H1 (cell line): Measurements from ENCODE around the gene SYNRG. TPM values are rescaled to one million over a fixed set of nuclear protein-coding genes. Genes with fewer than 3 reads are reported as not detected.

Source experiments
- CTCF ChIA-PET: fragments of 300-600 bp; sonication (Branson Sonifier 250); formaldehyde crosslinking; loops from one replicate; lab custom pipeline; 2021; ENCODE audit not compliant: partially characterized antibody; lab: Charles Lee
- POLR2A ChIA-PET: fragments of 300-600 bp; sonication (Branson Sonifier 250); formaldehyde crosslinking; loops from one replicate; lab custom pipeline; 2021; ENCODE audit warnings: inconsistent platforms; ENCODE audit not compliant: partially characterized antibody; lab: Charles Lee
- DNase-seq, 2 experiments: peaks; one replicate each; pipeline versions ENCODE4 v3.0.0 to v3.0.0-alpha.2; 2010 to 2022; ENCODE audit warnings: low spot score in 2 of 2, low read depth in 1 of 2, mixed read lengths in 1 of 2
- FAIRE-seq: peaks from 2 replicates; lab custom pipeline; 2011; peaks lifted over from hg19 to GRCh38; lab: Jason Lieb, UNC
- H2AFZ ChIP-seq: 2 replicates; pipeline ENCODE4 v1.8.1; 2012; ENCODE audit warnings: low read length, inconsistent platforms
- H2AK5ac ChIP-seq: 2 replicates; pipeline ENCODE4 v1.6.1; 2013; ENCODE audit warnings: low read depth, low read length
- H2BK120ac ChIP-seq: replicated peaks from 2 replicates; pipeline ENCODE3; 2013; ENCODE audit warnings: low read depth, low read length, inconsistent platforms
- H2BK12ac ChIP-seq: 2 replicates; pipeline ENCODE4 v1.6.1; 2013; ENCODE audit warnings: low read depth, low read length
- H2BK15ac ChIP-seq: 2 replicates; pipeline ENCODE4 v1.6.1; 2013; ENCODE audit warnings: low read length
- H2BK20ac ChIP-seq: 2 replicates; pipeline ENCODE4 v1.6.1; 2013; ENCODE audit warnings: low read length
- H2BK5ac ChIP-seq: 2 replicates; pipeline ENCODE4 v1.6.1; 2013; ENCODE audit warnings: low read depth, low read length
- H3K14ac ChIP-seq: 2 replicates; pipeline ENCODE4 v1.6.1; 2013; ENCODE audit warnings: inconsistent platforms; ENCODE audit not compliant: insufficient read length
- H3K18ac ChIP-seq: 2 replicates; pipeline ENCODE4 v1.6.1; 2013; ENCODE audit warnings: low read length; ENCODE audit errors: extremely low read depth
- H3K23ac ChIP-seq: 2 replicates; pipeline ENCODE4 v1.6.1; 2013; ENCODE audit warnings: inconsistent platforms; ENCODE audit not compliant: insufficient read length
- H3K23me2 ChIP-seq: 2 replicates; pipeline ENCODE4 v1.6.1; 2013; ENCODE audit warnings: low read depth, low read length
- H3K27ac ChIP-seq: 2 replicates; pipeline ENCODE4 v1.6.1; 2011; ENCODE audit warnings: low read depth, low read length, inconsistent platforms
- H3K27me3 ChIP-seq, 4 experiments: replicated peaks in 1 of 4; 1 replicate in 1 of 4; 2 replicates in 3 of 4; pipeline versions ENCODE4 v1.6.1 to v1.8.1; 2011 to 2013; ENCODE audit warnings: low read length in 3 of 4, mild to moderate bottlenecking in 3 of 4, inconsistent platforms in 2 of 4, mixed read lengths in 2 of 4, moderate library complexity in 1 of 4; ENCODE audit not compliant: control insufficient read depth in 3 of 4, insufficient read depth in 3 of 4; ENCODE audit errors: extremely low read depth in 1 of 4
- H3K36me3 ChIP-seq, 4 experiments: 2 replicates each; pipeline versions ENCODE4 v1.6.1 to v1.8.1; 2011 to 2013; ENCODE audit warnings: mild to moderate bottlenecking in 4 of 4, low read length in 3 of 4, moderate library complexity in 2 of 4, control low read depth in 1 of 4, inconsistent platforms in 1 of 4; ENCODE audit not compliant: insufficient read depth in 4 of 4, control insufficient read depth in 2 of 4
- H3K4ac ChIP-seq: replicated peaks from 2 replicates; pipeline ENCODE3; 2013; ENCODE audit warnings: low read length, low read depth, mixed read lengths, inconsistent platforms; ENCODE audit not compliant: insufficient read length
- H3K4me1 ChIP-seq, 4 experiments: replicated peaks in 1 of 4; 1 replicate in 1 of 4; 2 replicates in 3 of 4; pipeline versions ENCODE4 v1.6.1 to v1.8.1; 2011 to 2013; ENCODE audit warnings: low read length in 3 of 4, inconsistent platforms in 2 of 4, mixed read lengths in 1 of 4; ENCODE audit not compliant: insufficient read depth in 4 of 4, control insufficient read depth in 3 of 4
- H3K4me2 ChIP-seq, 2 experiments: 2 replicates each; pipeline versions ENCODE4 v1.6.1 to v1.8.1; 2011 to 2013; ENCODE audit warnings: low read depth in 2 of 2, low read length in 2 of 2, control low read depth in 1 of 2, inconsistent platforms in 1 of 2, mild to moderate bottlenecking in 1 of 2; ENCODE audit not compliant: insufficient read depth in 1 of 2
- H3K4me3 ChIP-seq, 4 experiments: fragments of 200-600, 300-600 bp in 1 of 4; sonication (generic), shearing (Covaris generic), sonication (Bioruptor Twin) in 1 of 4; 2 replicates each; pipeline versions ENCODE4 v1.5.1 to v1.8.1; 2011 to 2016; ENCODE audit warnings: low read length in 4 of 4, low read depth in 3 of 4, control low read depth in 2 of 4, inconsistent platforms in 2 of 4, mild to moderate bottlenecking in 2 of 4, mixed read lengths in 1 of 4, moderate library complexity in 1 of 4; ENCODE audit not compliant: insufficient read depth in 2 of 4; ENCODE audit errors: extremely low read depth in 1 of 4
- H3K56ac ChIP-seq: replicated peaks from 2 replicates; pipeline ENCODE3; 2013; ENCODE audit warnings: low read depth, mild to moderate bottlenecking, mixed read lengths, low read length, inconsistent platforms; ENCODE audit not compliant: insufficient read length
- H3K79me1 ChIP-seq: 2 replicates; pipeline ENCODE4 v1.6.1; 2013; ENCODE audit warnings: low read depth, low read length, control low read depth
- H3K79me2 ChIP-seq, 2 experiments: 2 replicates each; pipeline versions ENCODE4 v1.6.1 to v1.8.1; 2012 to 2013; ENCODE audit warnings: low read length in 2 of 2, mild to moderate bottlenecking in 2 of 2, inconsistent platforms in 1 of 2; ENCODE audit not compliant: insufficient read depth in 2 of 2, control insufficient read depth in 1 of 2
- H3K9ac ChIP-seq, 4 experiments: replicated peaks in 1 of 4; 1 replicate in 1 of 4; 2 replicates in 3 of 4; pipeline versions ENCODE4 v1.6.1 to v1.8.1; 2011 to 2013; ENCODE audit warnings: low read depth in 3 of 4, low read length in 3 of 4, control low read depth in 2 of 4, mild to moderate bottlenecking in 2 of 4, moderate library complexity in 2 of 4, inconsistent platforms in 1 of 4; ENCODE audit errors: extremely low read depth in 1 of 4
- H3K9me3 ChIP-seq, 2 experiments: 2 replicates each; pipeline versions ENCODE4 v1.6.1 to v1.8.1; 2012 to 2013; ENCODE audit warnings: mild to moderate bottlenecking in 2 of 2, moderate library complexity in 2 of 2, control low read depth in 1 of 2, inconsistent platforms in 1 of 2, low read depth in 1 of 2, low read length in 1 of 2, mixed read lengths in 1 of 2; ENCODE audit not compliant: insufficient read depth in 2 of 2
- H4K20me1 ChIP-seq, 2 experiments: replicated peaks in 1 of 2; 2 replicates each; pipeline versions ENCODE3 to v1.8.1; 2011 to 2013; ENCODE audit warnings: inconsistent platforms in 2 of 2, low read length in 2 of 2, mild to moderate bottlenecking in 1 of 2; ENCODE audit not compliant: insufficient read depth in 2 of 2, control insufficient read depth in 1 of 2
- H4K5ac ChIP-seq: 2 replicates; pipeline ENCODE4 v1.6.1; 2013; ENCODE audit warnings: low read length, low read depth, mixed read lengths, inconsistent platforms; ENCODE audit not compliant: insufficient read length
- H4K8ac ChIP-seq: 2 replicates; pipeline ENCODE4 v1.8.0; 2013; ENCODE audit warnings: mild to moderate bottlenecking, moderate library complexity, low read length, inconsistent platforms; ENCODE audit not compliant: insufficient read depth; ENCODE audit errors: extremely low read depth
- H4K91ac ChIP-seq: replicated peaks from 2 replicates; pipeline ENCODE3; 2013; ENCODE audit warnings: low read length, mixed read lengths, inconsistent platforms; ENCODE audit not compliant: insufficient read length
- GTF2F1 ChIP-seq: IDR thresholded peaks from 2 replicates; pipeline ENCODE4 v1.6.1; 2012; ENCODE audit warnings: low read depth, low read length, improper control_type of control experiment, borderline replicate concordance
- MAX ChIP-seq: IDR thresholded peaks from 2 replicates; pipeline ENCODE4 v1.6.1; 2012; ENCODE audit warnings: inconsistent platforms
- NANOG ChIP-seq: IDR thresholded peaks from 2 replicates; pipeline ENCODE4 v1.6.1; 2011; ENCODE audit warnings: low read length, low read depth, mild to moderate bottlenecking, inconsistent platforms; ENCODE audit not compliant: insufficient read depth, poor library complexity, severe bottlenecking
- POLR2A ChIP-seq, 2 experiments: IDR thresholded peaks; 1 replicate in 1 of 2; 2 replicates in 1 of 2; pipeline ENCODE4 v1.6.1; 2011; ENCODE audit warnings: low read depth in 2 of 2, low read length in 2 of 2, mild to moderate bottlenecking in 2 of 2; ENCODE audit errors: control extremely low read depth in 1 of 2
- POLR2AphosphoS5 ChIP-seq: IDR thresholded peaks from 2 replicates; pipeline ENCODE4 v1.6.1; 2011; ENCODE audit warnings: low read depth, low read length
- POU5F1 ChIP-seq: IDR thresholded peaks from 2 replicates; pipeline ENCODE4 v1.6.1; 2011; ENCODE audit warnings: low read depth, mild to moderate bottlenecking, low read length, moderate library complexity
- RFX5 ChIP-seq: IDR thresholded peaks from 2 replicates; pipeline ENCODE4 v1.6.1; 2011; ENCODE audit warnings: low read depth, low read length, improper control_type of control experiment, borderline replicate concordance
- RNF2 ChIP-seq: fragments of 200-900, 300-1000 bp; sonication (generic); IDR thresholded peaks from 2 replicates; pipeline ENCODE4 v1.7.1; 2016; ENCODE audit warnings: borderline replicate concordance, low read depth, mild to moderate bottlenecking, antibody characterized with exemption, low read length; ENCODE audit not compliant: poor library complexity, severe bottlenecking; ENCODE audit errors: missing control alignments
- RXRA ChIP-seq: IDR thresholded peaks from 2 replicates; pipeline ENCODE4 v1.6.1; 2011; ENCODE audit warnings: low read depth, mild to moderate bottlenecking, low read length, moderate library complexity; ENCODE audit not compliant: insufficient read depth
- TAF7 ChIP-seq: optimal IDR thresholded peaks from 2 replicates; pipeline ENCODE3; 2011; ENCODE audit warnings: low read depth, mild to moderate bottlenecking, inconsistent platforms, low read length, moderate library complexity, borderline replicate concordance
- TCF12 ChIP-seq: IDR thresholded peaks from 2 replicates; pipeline ENCODE4 v1.6.1; 2011; ENCODE audit warnings: low read depth, mild to moderate bottlenecking, low read length
- WGBS, 2 experiments: shearing (Covaris generic) in 1 of 2; methylation state at CpG; one replicate each; pipeline versions ENCODE4 v1.1.6 to v1.1.7; 2013 to 2015; ENCODE audit warnings: low lambda C conversion rate in 2 of 2, mixed read lengths in 2 of 2, inconsistent platforms in 1 of 2, low coverage in 1 of 2, missing lambda C conversion rate in 1 of 2; ENCODE audit not compliant: insufficient replicate concordance in 2 of 2, insufficient coverage in 1 of 2, insufficient read length in 1 of 2; ENCODE audit errors: extremely low coverage in 1 of 2, missing lambda C conversion rate in 1 of 2; 5-methylcytosine and 5-hydroxymethylcytosine counted together
- polyA plus RNA-seq, 7 experiments: library from polyadenylated mRNA; depleted of rRNA in 3 of 7; stranded (reverse) in 5 of 7; unstranded in 2 of 7; fragments of >200 nt in 5 of 7; fragments of 200-250 nt in 2 of 7; gene quantifications; 1 replicate in 5 of 7; 2 replicates in 1 of 7; 4 replicates in 1 of 7; pipeline versions ENCODE4 v1.2.1 to v1.2.3, GENCODE V29; 2011 to 2013; ENCODE audit warnings: missing spikeins in 2 of 7, mixed read lengths in 2 of 7
- total RNA-seq: library from RNA; stranded (reverse); fragmentation: NEBNext Ultra II Directional; extraction: Animal tissue kit (Norgen Biotek cat#: 25700); gene quantifications from 2 replicates; pipeline ENCODE4 v1.2.1, GENCODE V29; 2021

SYNRG gene
- total and polyA plus RNA-seq, 2 of the 8 experiments (the other 6 are each of a cell fraction or from before 2014, with no cell fraction given), result 7.7 to 31.7 TPM

GRCh38 chr17:37480427-37480826 is 128.8 kb downstream of the SYNRG start:
- no peak overlapping the region for H3K4me2 ChIP-seq
- H3K4me3 ChIP-seq, result no peak overlapping the region
- WGBS, 2 experiments, result 93% methylated on average over 2 of the region's 2 CpGs; no CpG with 5 or more reads in 1 of the 2 experiments
- H3K9me3 ChIP-seq, result no peaks in the 10 kb centered on the region
- no peak overlapping the region for H3K23ac ChIP-seq
- H2BK12ac ChIP-seq, result no peak overlapping the region
- no peaks in the 10 kb centered on the region for H3K79me1 ChIP-seq
- H2BK5ac ChIP-seq, result no peak overlapping the region
- no peaks in the 10 kb centered on the region for H4K20me1 ChIP-seq
- no peak overlapping the region for H3K27ac ChIP-seq
- no peak overlapping the region for H4K5ac ChIP-seq
- no peak overlapping the region for H2BK120ac ChIP-seq
- CTCF ChIA-PET, result interaction anchor here (0.6 to 2.1 kb wide), 6 partner anchors 22 to 170 kb away, joined by 3 to 7 read pairs (median 4); no protein-coding TSS in a partner anchor
- H2BK20ac ChIP-seq, result no peak overlapping the region
- no peak overlapping the region for H3K56ac ChIP-seq
- POLR2A ChIA-PET, result interaction anchor here (0.6 to 1.9 kb wide), 4 partner anchors 8 to 246 kb away, joined by 3 to 6 read pairs (median 4); no protein-coding TSS in a partner anchor
- no peak overlapping the region for H3K14ac ChIP-seq
- no peak for DNase-seq
- no peak overlapping the region for H3K9ac ChIP-seq
- no peak overlapping the region for H2BK15ac ChIP-seq
- FAIRE-seq, result no peak
- H3K18ac ChIP-seq, result no peak overlapping the region
- H4K91ac ChIP-seq, result no peak overlapping the region
- H2AK5ac ChIP-seq, result no peak overlapping the region
- no peak overlapping the region for H4K8ac ChIP-seq
- H3K23me2 ChIP-seq, result no peaks in the 10 kb centered on the region
- peaks cover 2 to 21% (median 13%) of the 10 kb centered on the region in 4 experiments; a peak in 7 of 8 replicates for H3K36me3 ChIP-seq
- no peak overlapping the region for H2AFZ ChIP-seq
- H3K4me1 ChIP-seq, result peaks cover 0 to 7% (median 3%) of the 10 kb centered on the region in 4 experiments; a peak in 4 of 7 replicates
- H3K27me3 ChIP-seq, result no peaks in the 10 kb centered on the region
- H3K79me2 ChIP-seq, result no peaks in the 10 kb centered on the region
- H3K4ac ChIP-seq, result no peak overlapping the region
- TF ChIP-seq TAF7, result no peak
- no peak for TF ChIP-seq NANOG
- no peak for TF ChIP-seq RFX5
- TF ChIP-seq TCF12, result no peak
- no peak for TF ChIP-seq POLR2AphosphoS5
- no peak for TF ChIP-seq RNF2
- TF ChIP-seq GTF2F1, result no peak
- TF ChIP-seq POU5F1, result no peak
- TF ChIP-seq POLR2A (IDR thresholded peaks at IDR 0.05; ENCODE audit: control extremely low read depth in 1 of 2, low read depth in 2 of 2, low read length in 2 of 2), result no peak
- no peak for TF ChIP-seq MAX
- TF ChIP-seq RXRA, result no peak
